ENCODE measurements around the gene CHD5.

The CHD5 gene

DNA sequence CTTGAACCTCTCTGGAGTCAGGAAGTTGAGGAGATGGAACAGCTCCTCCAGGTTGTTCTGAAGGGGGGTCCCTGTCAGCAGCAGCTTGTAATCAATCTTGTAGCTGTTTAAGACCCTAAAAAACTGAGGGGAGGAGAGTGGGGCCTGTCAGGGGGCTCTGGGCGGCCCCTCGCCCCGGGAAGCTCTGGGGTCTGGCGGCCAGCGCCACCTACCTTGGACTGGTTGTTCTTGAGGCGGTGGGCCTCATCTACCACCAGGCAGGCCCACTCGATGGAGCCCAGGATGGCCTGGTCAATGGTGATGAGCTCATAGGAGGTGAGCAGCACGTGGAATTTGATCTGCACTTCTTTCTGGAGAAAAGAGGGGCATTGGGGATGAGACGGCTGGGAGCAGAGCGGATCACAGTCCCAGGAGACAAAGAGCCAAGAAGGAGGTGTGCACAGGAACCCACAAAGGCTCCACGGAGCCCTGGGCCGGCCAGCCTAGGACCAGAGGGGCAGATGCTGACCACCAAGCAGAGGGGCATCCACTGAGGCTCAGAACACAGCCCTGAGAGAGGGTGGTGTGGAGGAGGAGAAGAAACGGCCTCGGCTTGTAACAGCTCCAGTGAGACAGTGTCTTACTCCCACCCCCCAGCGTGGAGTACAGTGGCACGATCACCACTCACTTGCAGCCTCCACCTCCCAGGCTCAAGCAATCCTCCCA, 43.5 kb downstream of the CHD5 start:
- intact Hi-C loops (cut with DNase I; ENCODE audit: low total_unique reads): no loop called here
- DNase-seq: no peak
- Histone ChIP-seq H3K9me3 (peaks cover 0 to 5% (median 3%) of the 10 kb centered on the region in 3 donors), H3K27ac (no peak overlapping the region), H3K4me1 (no peaks in the 10 kb centered on the region), H3K27me3 (peaks cover 0 to 20% of the 10 kb centered on the region in 2 donors), H3K36me3 (no peaks in the 10 kb centered on the region), H3K4me3 (no peak overlapping the region)
- TF ChIP-seq, protein P1, sequence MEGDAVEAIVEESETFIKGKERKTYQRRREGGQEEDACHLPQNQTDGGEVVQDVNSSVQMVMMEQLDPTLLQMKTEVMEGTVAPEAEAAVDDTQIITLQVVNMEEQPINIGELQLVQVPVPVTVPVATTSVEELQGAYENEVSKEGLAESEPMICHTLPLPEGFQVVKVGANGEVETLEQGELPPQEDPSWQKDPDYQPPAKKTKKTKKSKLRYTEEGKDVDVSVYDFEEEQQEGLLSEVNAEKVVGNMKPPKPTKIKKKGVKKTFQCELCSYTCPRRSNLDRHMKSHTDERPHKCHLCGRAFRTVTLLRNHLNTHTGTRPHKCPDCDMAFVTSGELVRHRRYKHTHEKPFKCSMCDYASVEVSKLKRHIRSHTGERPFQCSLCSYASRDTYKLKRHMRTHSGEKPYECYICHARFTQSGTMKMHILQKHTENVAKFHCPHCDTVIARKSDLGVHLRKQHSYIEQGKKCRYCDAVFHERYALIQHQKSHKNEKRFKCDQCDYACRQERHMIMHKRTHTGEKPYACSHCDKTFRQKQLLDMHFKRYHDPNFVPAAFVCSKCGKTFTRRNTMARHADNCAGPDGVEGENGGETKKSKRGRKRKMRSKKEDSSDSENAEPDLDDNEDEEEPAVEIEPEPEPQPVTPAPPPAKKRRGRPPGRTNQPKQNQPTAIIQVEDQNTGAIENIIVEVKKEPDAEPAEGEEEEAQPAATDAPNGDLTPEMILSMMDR (IDR thresholded peaks at IDR 0.05): no peak

DNA sequence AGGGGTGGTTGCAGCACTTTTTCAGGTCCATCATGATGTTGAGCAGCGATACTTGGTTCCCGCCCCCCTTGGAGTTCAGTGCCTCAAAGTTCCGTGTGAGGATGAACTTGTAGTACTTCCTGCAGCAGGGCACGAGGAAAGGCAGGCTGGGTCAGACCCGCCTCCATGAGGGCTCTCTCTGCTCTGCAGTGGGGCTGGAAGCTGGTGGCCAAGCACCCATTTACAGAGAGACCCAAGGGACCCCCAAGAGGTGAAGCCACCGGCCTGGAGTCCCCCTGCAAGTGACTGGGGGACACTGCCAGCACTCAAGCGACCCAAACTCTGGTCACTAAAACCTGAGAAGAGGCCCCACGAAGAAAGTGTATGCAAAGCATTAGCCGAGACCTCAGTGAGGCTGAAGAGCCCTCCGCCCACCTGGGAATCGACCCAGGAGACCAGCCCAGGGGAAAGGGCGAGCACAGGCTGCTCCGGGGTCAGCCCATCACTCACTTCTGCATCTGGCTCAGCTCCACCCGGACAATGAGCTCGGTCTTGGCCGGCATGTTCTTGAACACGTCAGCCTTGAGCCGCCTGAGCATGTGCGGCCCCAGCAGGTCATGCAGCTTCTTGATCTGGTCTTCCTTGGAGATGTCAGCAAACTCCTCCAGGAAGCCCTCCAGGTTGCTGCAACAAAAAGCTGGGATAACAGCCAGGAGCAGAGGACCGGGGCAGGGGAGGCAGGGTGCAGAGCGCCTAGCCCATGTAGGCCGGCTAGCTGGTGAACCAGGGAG, 45.2 kb downstream of the CHD5 start:
- intact Hi-C loops (cut with DNase I; ENCODE audit: low total_unique reads): no loop called here
- no peak for DNase-seq
- TF ChIP-seq, protein P1 (IDR thresholded peaks at IDR 0.05): no peak

GRCh38 chr1:6134206-6134605, 45.9 kb downstream of the CHD5 start:
- Histone ChIP-seq H3K9me3 (peaks cover 0 to 7% (median 3%) of the 10 kb centered on the region in 3 donors), H3K36me3 (no peaks in the 10 kb centered on the region), H3K27ac (no peak overlapping the region), H3K4me1 (no peaks in the 10 kb centered on the region), H3K27me3 (peaks cover 0 to 23% of the 10 kb centered on the region in 2 donors), H3K4me3 (no peak overlapping the region)
- TF ChIP-seq, protein P1 (IDR thresholded peaks at IDR 0.05): no peak
- DNase-seq: no peak
- intact Hi-C loops (cut with DNase I; ENCODE audit: low total_unique reads): no loop called here

More for the DNA sequence above, 45.2 kb downstream of the CHD5 start:
- Histone ChIP-seq H3K27me3 (peaks cover 0 to 20% of the 10 kb centered on the region in 2 donors), H3K4me3 (no peak overlapping the region), H3K27ac (no peak overlapping the region), H3K36me3 (no peaks in the 10 kb centered on the region), H3K4me1 (no peaks in the 10 kb centered on the region), H3K9me3 (peaks cover 0 to 7% (median 3%) of the 10 kb centered on the region in 3 donors)

DNA sequence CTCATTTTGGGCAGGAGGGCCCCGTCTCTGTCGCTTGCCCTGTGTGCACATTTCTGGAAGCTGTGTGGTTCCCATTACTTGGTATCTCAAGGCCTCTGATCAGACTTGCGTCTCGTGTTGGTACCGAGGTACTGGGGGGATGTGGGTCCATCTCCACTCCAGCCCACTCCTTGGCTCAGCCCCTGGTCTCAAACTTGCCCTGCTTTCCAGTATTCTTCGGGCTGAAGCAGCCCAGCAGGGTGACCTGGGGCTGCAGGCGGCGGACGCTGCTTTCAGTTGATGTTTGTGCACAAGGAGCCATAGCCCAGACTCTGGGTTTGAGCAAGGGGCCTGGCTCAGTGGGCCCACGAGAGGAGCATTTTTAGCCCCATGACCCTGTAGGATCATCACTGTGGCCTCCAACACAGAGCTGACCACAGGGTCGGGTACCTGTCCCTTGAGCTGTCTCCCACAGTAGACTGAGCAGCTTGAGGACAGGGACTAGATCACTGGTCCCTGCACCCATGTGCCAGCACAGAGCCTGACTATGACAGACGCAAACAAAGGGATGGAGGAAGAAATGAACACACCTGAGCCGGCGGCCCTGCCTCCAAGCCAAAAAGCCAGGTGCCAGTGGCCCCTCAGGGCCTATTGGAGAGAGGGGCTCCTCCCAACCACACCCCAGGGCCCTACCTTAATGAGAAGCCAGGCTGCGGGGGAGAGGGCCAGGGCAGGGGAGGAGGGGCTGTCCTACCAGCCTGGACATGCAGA, 46.8 kb downstream of the CHD5 start:
- no peak for DNase-seq
- Histone ChIP-seq H3K36me3 (no peaks in the 10 kb centered on the region), H3K4me3 (no peak overlapping the region), H3K27ac (no peak overlapping the region), H3K9me3 (peaks cover 0 to 7% (median 3%) of the 10 kb centered on the region in 3 donors), H3K27me3 (peaks cover 0 to 26% of the 10 kb centered on the region in 2 donors), H3K4me1 (no peaks in the 10 kb centered on the region)
- intact Hi-C loops (cut with DNase I; ENCODE audit: low total_unique reads): no loop called here
- TF ChIP-seq, protein P1 (IDR thresholded peaks at IDR 0.05): no peak

DNA sequence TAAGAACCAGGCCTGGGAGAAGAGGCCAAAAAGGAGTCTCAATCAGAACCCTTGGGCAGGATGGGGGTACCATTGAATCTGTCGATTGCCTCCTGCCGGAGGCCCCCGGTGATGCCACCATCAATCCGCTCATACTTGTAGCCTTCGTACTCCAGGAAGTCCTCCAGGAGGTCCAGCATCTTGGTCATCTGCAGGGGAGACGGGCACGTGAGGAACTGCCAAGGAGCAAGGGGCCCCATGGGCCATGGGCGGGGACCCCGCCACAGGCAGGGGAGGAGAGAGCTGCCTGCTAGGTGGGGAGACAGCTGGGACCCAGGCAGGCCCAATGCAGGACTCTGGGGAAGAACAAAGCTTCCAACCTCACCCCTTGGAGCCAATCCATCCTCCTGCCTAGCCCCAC, 48.6 kb downstream of the CHD5 start:
- Histone ChIP-seq H3K27ac (no peak overlapping the region), H3K4me3 (no peak overlapping the region), H3K9me3 (peaks cover 0 to 7% (median 3%) of the 10 kb centered on the region in 3 donors), H3K36me3 (no peaks in the 10 kb centered on the region), H3K4me1 (peaks cover 0 to 10% (median 5%) of the 10 kb centered on the region in 4 donors), H3K27me3 (peaks cover 0 to 35% of the 10 kb centered on the region in 2 donors)
- intact Hi-C loops (cut with DNase I; ENCODE audit: low total_unique reads): no loop called here
- TF ChIP-seq, protein P1 (IDR thresholded peaks at IDR 0.05): no peak
- DNase-seq: no peak

All from tibial artery (tissue), 4 donors.